SK-N-SH treated with all-trans-retinoic acid at 6 μM for 48 hours (cell line): ENCODE data around the gene ELMOD3.

Experiments used
- ARNTL ChIP-seq: fragments of 450-650 bp; formaldehyde crosslinking; IDR thresholded peaks from 2 replicates; pipeline ENCODE4 v1.5.0; 2020; ENCODE audit warnings: low read depth, mild to moderate bottlenecking, moderate library complexity, borderline replicate concordance
- GLIS3 ChIP-seq: fragments of 250-450 bp; sonication (Bioruptor Pico); IDR thresholded peaks from 2 replicates; pipeline ENCODE4 v1.5.0; 2020; ENCODE audit warnings: mild to moderate bottlenecking, moderate library complexity
- RARB ChIP-seq: fragments of 250-450 bp; sonication (Bioruptor Pico); IDR thresholded peaks from 2 replicates; pipeline ENCODE4 v1.8.0; 2021; ENCODE audit warnings: mild to moderate bottlenecking, moderate library complexity
- ZFP3 ChIP-seq: fragments of 250-450 bp; sonication (Bioruptor Pico); IDR thresholded peaks from 2 replicates; pipeline ENCODE4 v1.5.0; 2020; ENCODE audit warnings: mild to moderate bottlenecking, moderate library complexity
- TF ChIP-seq, protein P1 (sequence below): fragments of 250-450 bp; sonication (Bioruptor Pico); IDR thresholded peaks from 2 replicates; pipeline ENCODE4 v1.8.0; 2020; ENCODE audit warnings: mild to moderate bottlenecking, moderate library complexity, borderline replicate concordance
- TF ChIP-seq, protein P2 (sequence below): fragments of 250-450 bp; sonication (Bioruptor Pico); IDR thresholded peaks from 2 replicates; pipeline ENCODE4 v1.8.0; 2021; ENCODE audit warnings: low read depth, mild to moderate bottlenecking, moderate library complexity, borderline replicate concordance

DNA sequence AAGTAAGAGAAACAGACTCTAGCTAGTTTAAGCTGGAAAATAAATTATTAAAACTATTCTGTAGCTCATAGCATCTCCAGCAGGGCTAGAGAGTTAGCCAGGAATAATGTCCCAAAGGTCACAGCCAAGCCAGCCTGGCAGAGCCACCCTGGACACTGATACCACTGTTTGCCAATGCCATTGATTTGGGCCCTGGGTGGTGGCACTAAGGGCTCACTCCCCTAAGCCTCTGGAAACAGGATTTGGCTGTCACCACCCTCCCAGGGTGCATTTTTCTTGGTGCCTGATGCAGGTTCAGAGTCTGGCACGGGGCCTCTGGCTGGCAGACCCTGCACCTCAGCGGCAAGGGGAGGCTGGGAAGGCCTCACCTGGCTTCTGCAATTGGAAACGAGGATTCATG, 71.0 kb downstream of the ELMOD3 start:
- TF ChIP-seq GLIS3 (CRISPR knock-in tag): no peak
- TF ChIP-seq RARB: no peak
- TF ChIP-seq, protein P1, sequence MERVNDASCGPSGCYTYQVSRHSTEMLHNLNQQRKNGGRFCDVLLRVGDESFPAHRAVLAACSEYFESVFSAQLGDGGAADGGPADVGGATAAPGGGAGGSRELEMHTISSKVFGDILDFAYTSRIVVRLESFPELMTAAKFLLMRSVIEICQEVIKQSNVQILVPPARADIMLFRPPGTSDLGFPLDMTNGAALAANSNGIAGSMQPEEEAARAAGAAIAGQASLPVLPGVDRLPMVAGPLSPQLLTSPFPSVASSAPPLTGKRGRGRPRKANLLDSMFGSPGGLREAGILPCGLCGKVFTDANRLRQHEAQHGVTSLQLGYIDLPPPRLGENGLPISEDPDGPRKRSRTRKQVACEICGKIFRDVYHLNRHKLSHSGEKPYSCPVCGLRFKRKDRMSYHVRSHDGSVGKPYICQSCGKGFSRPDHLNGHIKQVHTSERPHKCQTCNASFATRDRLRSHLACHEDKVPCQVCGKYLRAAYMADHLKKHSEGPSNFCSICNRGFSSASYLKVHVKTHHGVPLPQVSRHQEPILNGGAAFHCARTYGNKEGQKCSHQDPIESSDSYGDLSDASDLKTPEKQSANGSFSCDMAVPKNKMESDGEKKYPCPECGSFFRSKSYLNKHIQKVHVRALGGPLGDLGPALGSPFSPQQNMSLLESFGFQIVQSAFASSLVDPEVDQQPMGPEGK (CRISPR knock-in tag): no peak
- no peak for TF ChIP-seq ZFP3 (CRISPR knock-in tag)
- TF ChIP-seq, protein P2, sequence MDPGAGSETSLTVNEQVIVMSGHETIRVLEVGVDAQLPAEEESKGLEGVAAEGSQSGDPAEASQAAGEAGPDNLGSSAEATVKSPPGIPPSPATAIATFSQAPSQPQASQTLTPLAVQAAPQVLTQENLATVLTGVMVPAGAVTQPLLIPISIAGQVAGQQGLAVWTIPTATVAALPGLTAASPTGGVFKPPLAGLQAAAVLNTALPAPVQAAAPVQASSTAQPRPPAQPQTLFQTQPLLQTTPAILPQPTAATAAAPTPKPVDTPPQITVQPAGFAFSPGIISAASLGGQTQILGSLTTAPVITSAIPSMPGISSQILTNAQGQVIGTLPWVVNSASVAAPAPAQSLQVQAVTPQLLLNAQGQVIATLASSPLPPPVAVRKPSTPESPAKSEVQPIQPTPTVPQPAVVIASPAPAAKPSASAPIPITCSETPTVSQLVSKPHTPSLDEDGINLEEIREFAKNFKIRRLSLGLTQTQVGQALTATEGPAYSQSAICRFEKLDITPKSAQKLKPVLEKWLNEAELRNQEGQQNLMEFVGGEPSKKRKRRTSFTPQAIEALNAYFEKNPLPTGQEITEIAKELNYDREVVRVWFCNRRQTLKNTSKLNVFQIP (CRISPR knock-in tag): no peak
- TF ChIP-seq ARNTL (CRISPR knock-in tag): no peak
